Measurements from ENCODE around the gene WDR27. TPM values are rescaled to one million over a fixed set of nuclear protein-coding genes. Genes with fewer than 3 reads are reported as not detected.

The WDR27 gene
- total RNA-seq, 1 donor: 18.1 TPM

- DNase-seq (ENCODE audit: low read depth): peak; percentile 23
- TF ChIP-seq CTCF (IDR thresholded peaks at IDR 0.05; ENCODE audit: insufficient read depth, low read depth, low read length): no peak
- no peak overlapping the region for H3K4me3 ChIP-seq (ENCODE audit: low read depth, low read length)
These were observed 211.0 kb downstream of the WDR27 start for GRCh38 chr6:169490830-169491229.

- no peak for TF ChIP-seq CTCF (IDR thresholded peaks at IDR 0.05; ENCODE audit: insufficient read depth, low read depth, low read length)
- no peak for DNase-seq (ENCODE audit: low read depth)
- no peak overlapping the region for H3K4me3 ChIP-seq (ENCODE audit: low read depth, low read length)
These were observed 211.6 kb downstream of the WDR27 start for GRCh38 chr6:169490246-169490641.

GRCh38 chr6:169489563-169490245 is 212.1 kb downstream of the WDR27 start:
- no peak for DNase-seq (ENCODE audit: low read depth)
- TF ChIP-seq CTCF (IDR thresholded peaks at IDR 0.05; ENCODE audit: insufficient read depth, low read depth, low read length): no peak

GRCh38 chr6:169487579-169488436 is 214.0 kb downstream of the WDR27 start:
- peak; percentile 34 for TF ChIP-seq CTCF (IDR thresholded peaks at IDR 0.05; ENCODE audit: insufficient read depth, low read depth, low read length)
- DNase-seq (ENCODE audit: low read depth): peak; percentile 19
- no peak overlapping the region for H3K4me3 ChIP-seq (ENCODE audit: low read depth, low read length)

More at GRCh38 chr6:169489563-169490245, 212.1 kb downstream of the WDR27 start:
- H3K4me3 ChIP-seq (ENCODE audit: low read depth, low read length): no peak overlapping the region

- H3K4me3 ChIP-seq (ENCODE audit: low read depth, low read length): no peak overlapping the region
- TF ChIP-seq CTCF (IDR thresholded peaks at IDR 0.05; ENCODE audit: insufficient read depth, low read depth, low read length): no peak
- no peak for DNase-seq (ENCODE audit: low read depth)
These were observed 221.9 kb downstream of the WDR27 start for GRCh38 chr6:169479783-169480495.

GRCh38 chr6:169474362-169474761 is 227.5 kb downstream of the WDR27 start:
- no peak for TF ChIP-seq CTCF (IDR thresholded peaks at IDR 0.05; ENCODE audit: insufficient read depth, low read depth, low read length)
- H3K4me3 ChIP-seq (ENCODE audit: low read depth, low read length): no peak overlapping the region
- DNase-seq (ENCODE audit: low read depth): no peak

Data from fibroblast of villous mesenchyme (primary cell).